HepG2 (cell line): ENCODE results near the gene ANKRD11. TPM values are rescaled to one million over a fixed set of nuclear protein-coding genes. Genes with fewer than 3 reads are reported as not detected.

Experiments used
- CBFB ChIP-seq: sonication (generic); formaldehyde crosslinking; IDR thresholded peaks from 2 replicates; pipeline ENCODE4 v1.4.0; 2020; ENCODE audit warnings: missing genetic modification reagents
- CERS6 ChIP-seq: sonication (generic); formaldehyde crosslinking; IDR thresholded peaks from 2 replicates; pipeline ENCODE4 v1.5.0; 2020; ENCODE audit warnings: missing genetic modification reagents
- FOXO4 ChIP-seq: sonication (generic); formaldehyde crosslinking; conservative IDR thresholded peaks from 2 replicates; pipeline ENCODE4 v1.8.1; 2023; ENCODE audit warnings: missing genetic modification reagents
- GATA4 ChIP-seq: sonication (generic); IDR thresholded peaks from 2 replicates; pipeline ENCODE4 v1.6.1; 2016; ENCODE audit warnings: antibody characterized with exemption, low read depth, borderline replicate concordance
- KDM6A ChIP-seq: IDR thresholded peaks from 2 replicates; pipeline ENCODE4 v1.6.1; 2016; ENCODE audit warnings: low read depth
- LRRFIP1 ChIP-seq: sonication (generic); formaldehyde crosslinking; conservative IDR thresholded peaks from 2 replicates; pipeline ENCODE4 v1.4.0; 2020; ENCODE audit warnings: missing genetic modification reagents
- MEIS2 ChIP-seq: sonication (generic); formaldehyde crosslinking; IDR thresholded peaks from 2 replicates; pipeline ENCODE4 v1.9.0; 2021; ENCODE audit warnings: mild to moderate bottlenecking, missing genetic modification reagents
- NFE2 ChIP-seq: sonication (generic); formaldehyde crosslinking; IDR thresholded peaks from 2 replicates; pipeline ENCODE4 v1.4.0; 2020; ENCODE audit warnings: missing genetic modification reagents
- PAWR ChIP-seq: sonication (generic); formaldehyde crosslinking; IDR thresholded peaks from 2 replicates; pipeline ENCODE4 v1.4.0; 2020; ENCODE audit warnings: missing genetic modification reagents, mild to moderate bottlenecking, borderline replicate concordance
- PTBP1 ChIP-seq: fragments of 200-400 bp; formaldehyde crosslinking; IDR thresholded peaks from 2 replicates; pipeline ENCODE4 v1.6.1; 2018; ENCODE audit warnings: low read length, low read depth; ENCODE audit not compliant: poor library complexity, severe bottlenecking
- THRA ChIP-seq: sonication (generic); formaldehyde crosslinking; IDR thresholded peaks from 2 replicates; pipeline ENCODE4 v1.4.0; 2020; ENCODE audit warnings: missing genetic modification reagents, borderline replicate concordance
- ZBTB25 ChIP-seq: IDR thresholded peaks from 2 replicates; pipeline ENCODE4 v1.6.1; 2018; ENCODE audit warnings: missing genetic modification reagents
- ZFP90 ChIP-seq: sonication (generic); formaldehyde crosslinking; IDR thresholded peaks from 2 replicates; pipeline ENCODE4 v1.8.0; 2022; ENCODE audit warnings: missing genetic modification reagents, mild to moderate bottlenecking, inconsistent platforms, borderline replicate concordance
- ZNF230 ChIP-seq: sonication (generic); formaldehyde crosslinking; IDR thresholded peaks from 2 replicates; pipeline ENCODE4 v1.4.0; 2020; ENCODE audit warnings: mild to moderate bottlenecking, missing genetic modification reagents
- ZNF33B ChIP-seq: sonication (generic); formaldehyde crosslinking; IDR thresholded peaks from 2 replicates; pipeline ENCODE4 v1.5.1; 2020; ENCODE audit warnings: mild to moderate bottlenecking, missing genetic modification reagents
- ZNF44 ChIP-seq: sonication (generic); formaldehyde crosslinking; IDR thresholded peaks from 2 replicates; pipeline ENCODE4 v1.5.1; 2020; ENCODE audit warnings: mild to moderate bottlenecking, missing genetic modification reagents
- ZNF597 ChIP-seq: sonication (generic); formaldehyde crosslinking; IDR thresholded peaks from 2 replicates; pipeline ENCODE4 v1.5.0; 2020; ENCODE audit warnings: missing genetic modification reagents
- ZNF629 ChIP-seq: sonication (generic); formaldehyde crosslinking; conservative IDR thresholded peaks from 2 replicates; pipeline ENCODE4 v1.5.0; 2020; ENCODE audit warnings: missing genetic modification reagents
- ZNF678 ChIP-seq: sonication (generic); formaldehyde crosslinking; IDR thresholded peaks from 2 replicates; pipeline ENCODE4 v1.4.0; 2020; ENCODE audit warnings: mild to moderate bottlenecking, missing genetic modification reagents
- ZNF878 ChIP-seq: sonication (generic); formaldehyde crosslinking; IDR thresholded peaks from 2 replicates; pipeline ENCODE4 v1.8.1; 2023; ENCODE audit warnings: mild to moderate bottlenecking, missing genetic modification reagents, moderate library complexity
- ZNF891 ChIP-seq: sonication (generic); formaldehyde crosslinking; IDR thresholded peaks from 2 replicates; pipeline ENCODE4 v1.5.0; 2020; ENCODE audit warnings: mild to moderate bottlenecking, missing genetic modification reagents
- polyA plus RNA-seq, 8 experiments: library from polyadenylated mRNA; depleted of rRNA in 3 of 8; stranded (reverse) in 7 of 8; unstranded in 1 of 8; fragments of >200 nt; fragmentation: Illumina TruSeq in 4 of 8; extraction: Trizol in 4 of 8; gene quantifications; 2 replicates each; pipeline versions ENCODE4 v1.2.1 to v1.2.3, GENCODE V29; 2011 to 2016; ENCODE audit warnings: low read depth in 4 of 8, missing spikeins in 1 of 8, mixed read lengths in 1 of 8; ENCODE audit not compliant: insufficient read depth in 1 of 8
- total RNA-seq, 5 experiments: library from RNA; depleted of rRNA; stranded (reverse); fragments of >200 nt; fragmentation: Illumina TruSeq; extraction: Trizol; gene quantifications; 2 replicates each; pipeline ENCODE4 v1.2.3, GENCODE V29; 2016; ENCODE audit warnings: low read depth in 1 of 5

ANKRD11 gene
- total and polyA plus RNA-seq, 2 of the 13 experiments (the other 11 are each of a cell fraction or from before 2014, with no cell fraction given) = 21.4 to 38.4 TPM

GRCh38 chr16:89246903-89247733, 243.2 kb downstream of the ANKRD11 start (continued):
- TF ChIP-seq LRRFIP1 (CRISPR knock-in tag) (no peak), MEIS2 (CRISPR knock-in tag) (no peak), CERS6 (CRISPR knock-in tag) (no peak), ZNF230 (0 out of 2 replicates have a peak, but pooled peaks have one; percentile 88), CBFB (CRISPR knock-in tag) (peak; percentile 47; the same call in 1 of the 2 replicates), ZNF597 (no peak), NFE2 (CRISPR knock-in tag) (no peak), ZNF44 (peak; percentile 86; the same call in 1 of the 2 replicates), THRA (CRISPR knock-in tag) (peak; percentile 39; the same call in 1 of the 2 replicates), ZNF891 (CRISPR knock-in tag) (peak; percentile 95), KDM6A (CRISPR knock-in tag) (no peak), ZBTB25 (CRISPR knock-in tag) (no peak), GATA4 (0 out of 2 replicates have a peak, but pooled peaks have one; percentile 36), ZNF678 (no peak), ZFP90 (CRISPR knock-in tag) (0 out of 2 replicates have a peak, but pooled peaks have one; percentile 28), FOXO4 (CRISPR knock-in tag) (no peak), ZNF878 (CRISPR knock-in tag) (no peak), PTBP1 (no peak), ZNF629 (CRISPR knock-in tag) (no peak; the same call in 1 of the 2 replicates), PAWR (CRISPR knock-in tag) (no peak; the same call in 1 of the 2 replicates), ZNF33B (CRISPR knock-in tag) (peak; percentile 97)
